Stimulated activated CD8-positive, alpha-beta memory T cell treated with anti-CD3 and anti-CD28 coated beads, Interleukin-12 subunit alpha, Interleukin-12 subunit beta, amount 100 ng/mL, for 24 hours (primary cell): Measurements from ENCODE around the gene PAPPA.

Source experiments
- DNase-seq: peaks from one replicate; pipeline ENCODE4 v3.0.0-alpha.2; 2020; ENCODE audit errors: extremely low read depth

PAPPA gene

GRCh38 chr9:116383936-116384335, 230.3 kb downstream of the PAPPA start:
- DNase-seq, result no peak

- DNase-seq, result no peak
These were observed 234.5 kb downstream of the PAPPA start for GRCh38 chr9:116387934-116388698.

- no peak for DNase-seq
These were observed 236.1 kb downstream of the PAPPA start for GRCh38 chr9:116389541-116390302.

- no peak for DNase-seq
These were observed 237.0 kb downstream of the PAPPA start for GRCh38 chr9:116390303-116391228.

- no peak for DNase-seq
These were observed 237.8 kb downstream of the PAPPA start for GRCh38 chr9:116391306-116391900.

GRCh38 chr9:116393198-116393597, 239.6 kb downstream of the PAPPA start:
- DNase-seq, result no peak

GRCh38 chr9:116394070-116394469, 240.5 kb downstream of the PAPPA start:
- DNase-seq, result no peak

GRCh38 chr9:116394894-116395698, 241.5 kb downstream of the PAPPA start:
- no peak for DNase-seq

GRCh38 chr9:116395699-116396037, 242.1 kb downstream of the PAPPA start:
- no peak for DNase-seq

- no peak for DNase-seq
These were observed 249.6 kb downstream of the PAPPA start for GRCh38 chr9:116403171-116403570.

- no peak for DNase-seq
These were observed 250.6 kb downstream of the PAPPA start for GRCh38 chr9:116404228-116404627.

- no peak for DNase-seq
These were observed 251.7 kb downstream of the PAPPA start for GRCh38 chr9:116405321-116405720.

GRCh38 chr9:116406469-116406868, 252.9 kb downstream of the PAPPA start:
- DNase-seq, result no peak

- DNase-seq, result no peak
These were observed 255.5 kb downstream of the PAPPA start for GRCh38 chr9:116409129-116409528.

GRCh38 chr9:116409638-116410037, 256.0 kb downstream of the PAPPA start:
- no peak for DNase-seq

- DNase-seq, result no peak
These were observed 257.9 kb downstream of the PAPPA start for GRCh38 chr9:116411506-116411905.

- DNase-seq, result no peak
These were observed 260.8 kb downstream of the PAPPA start for GRCh38 chr9:116414374-116414773.

GRCh38 chr9:116416421-116416820, 262.8 kb downstream of the PAPPA start:
- no peak for DNase-seq

- DNase-seq, result no peak
These were observed 263.9 kb downstream of the PAPPA start for GRCh38 chr9:116417464-116417863.

- DNase-seq, result no peak
These were observed 265.6 kb downstream of the PAPPA start for GRCh38 chr9:116419181-116419580.

- no peak for DNase-seq
These were observed 267.5 kb downstream of the PAPPA start for GRCh38 chr9:116420993-116421538.
